ENCODE results near the gene GALE.

DNA sequence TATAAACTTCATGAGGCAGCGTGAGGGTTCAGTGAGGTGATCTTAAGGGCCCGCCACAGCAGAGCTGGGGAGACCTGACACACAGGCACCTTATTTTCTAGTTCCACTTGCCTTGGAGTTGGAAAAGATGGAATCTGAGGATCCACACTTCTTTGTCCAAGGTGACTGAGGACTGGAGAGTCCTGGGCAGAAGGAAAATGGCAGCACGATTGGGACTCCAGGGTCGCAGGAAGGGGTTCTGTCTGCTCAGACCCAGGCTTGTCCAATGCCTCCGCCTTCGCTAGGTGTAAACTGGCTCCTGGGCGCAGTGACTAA is 1.3 kb downstream of the GALE start:
- TF ChIP-seq, protein P1, sequence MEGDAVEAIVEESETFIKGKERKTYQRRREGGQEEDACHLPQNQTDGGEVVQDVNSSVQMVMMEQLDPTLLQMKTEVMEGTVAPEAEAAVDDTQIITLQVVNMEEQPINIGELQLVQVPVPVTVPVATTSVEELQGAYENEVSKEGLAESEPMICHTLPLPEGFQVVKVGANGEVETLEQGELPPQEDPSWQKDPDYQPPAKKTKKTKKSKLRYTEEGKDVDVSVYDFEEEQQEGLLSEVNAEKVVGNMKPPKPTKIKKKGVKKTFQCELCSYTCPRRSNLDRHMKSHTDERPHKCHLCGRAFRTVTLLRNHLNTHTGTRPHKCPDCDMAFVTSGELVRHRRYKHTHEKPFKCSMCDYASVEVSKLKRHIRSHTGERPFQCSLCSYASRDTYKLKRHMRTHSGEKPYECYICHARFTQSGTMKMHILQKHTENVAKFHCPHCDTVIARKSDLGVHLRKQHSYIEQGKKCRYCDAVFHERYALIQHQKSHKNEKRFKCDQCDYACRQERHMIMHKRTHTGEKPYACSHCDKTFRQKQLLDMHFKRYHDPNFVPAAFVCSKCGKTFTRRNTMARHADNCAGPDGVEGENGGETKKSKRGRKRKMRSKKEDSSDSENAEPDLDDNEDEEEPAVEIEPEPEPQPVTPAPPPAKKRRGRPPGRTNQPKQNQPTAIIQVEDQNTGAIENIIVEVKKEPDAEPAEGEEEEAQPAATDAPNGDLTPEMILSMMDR (conservative IDR thresholded peaks at IDR 0.05; ENCODE audit: low read depth, low read length), result no peak
- no peak for TF ChIP-seq EZH2phosphoT487 (IDR thresholded peaks at IDR 0.05; ENCODE audit: borderline replicate concordance, low read length)
- no peak for TF ChIP-seq EZH2 (IDR thresholded peaks at IDR 0.05; ENCODE audit: low read length, unreplicated experiment)
